IMR-90 (cell line): ENCODE measurements around the gene ARMC3. TPM values are rescaled to one million over a fixed set of nuclear protein-coding genes. Genes with fewer than 3 reads are reported as not detected.

ENCODE experiments used
- ATAC-seq: fragments of 200-7000 bp; cut with Tn5 transposase; 2 replicates; pipeline ENCODE4 v1.9.1; 2020; ENCODE audit warnings: low read depth, mild to moderate bottlenecking, moderate library complexity
- BruUV-seq: library from RNA; stranded (reverse); fragments of 400-500 nt; replicated peaks from 2 replicates; lab custom pipeline; 2021; lab: Mats Ljungman, UMichigan
- CTCF ChIA-PET: fragments of 300-600 bp; formaldehyde crosslinking; extraction: SDS; loops from one replicate; lab custom pipeline; 2021; ENCODE audit warnings: antibody characterized with exemption; lab: Yijun Ruan, JAX
- POLR2A ChIA-PET: fragments of 300-600 bp; sonication (Branson Sonifier 250); formaldehyde crosslinking; loops from one replicate; lab custom pipeline; 2022; ENCODE audit warnings: antibody characterized with exemption; ENCODE audit not compliant: unreplicated experiment; lab: Charles Lee
- DNase-seq: peaks from one replicate; pipeline ENCODE4 v3.0.0; 2013
- H2AFZ ChIP-seq: replicated peaks from 2 replicates; pipeline ENCODE3; 2013; ENCODE audit warnings: low read length, mild to moderate bottlenecking; ENCODE audit not compliant: poor library complexity
- H2AK5ac ChIP-seq: 2 replicates; pipeline ENCODE4 v1.6.1; 2013; ENCODE audit warnings: low read depth, low read length, inconsistent platforms
- H2AK9ac ChIP-seq: replicated peaks from 2 replicates; pipeline ENCODE3; 2013; ENCODE audit warnings: mild to moderate bottlenecking, low read depth, low read length, moderate library complexity; ENCODE audit not compliant: poor library complexity
- H2BK120ac ChIP-seq: 2 replicates; pipeline ENCODE4 v1.6.1; 2013; ENCODE audit warnings: low read depth, low read length, inconsistent platforms
- H2BK15ac ChIP-seq: 3 replicates; pipeline ENCODE4 v1.6.1; 2013; ENCODE audit warnings: low read depth, low read length, inconsistent platforms
- H2BK20ac ChIP-seq: 2 replicates; pipeline ENCODE4 v1.6.1; 2013; ENCODE audit warnings: low read depth, mild to moderate bottlenecking, inconsistent platforms, low read length, moderate library complexity
- H2BK5ac ChIP-seq: 2 replicates; pipeline ENCODE4 v1.6.1; 2013; ENCODE audit warnings: mild to moderate bottlenecking, low read depth, low read length, inconsistent platforms; ENCODE audit not compliant: poor library complexity, severe bottlenecking
- H3K14ac ChIP-seq: replicated peaks from 2 replicates; pipeline ENCODE4 v1.6.1; 2013; ENCODE audit warnings: low read depth, low read length, inconsistent platforms
- H3K18ac ChIP-seq: 2 replicates; pipeline ENCODE4 v1.6.1; 2013; ENCODE audit warnings: low read depth, low read length, control low read depth
- H3K23ac ChIP-seq: 2 replicates; pipeline ENCODE4 v1.6.1; 2013; ENCODE audit warnings: low read depth, low read length, inconsistent platforms
- H3K27ac ChIP-seq: 2 replicates; pipeline ENCODE4 v1.5.1; 2013; ENCODE audit warnings: mild to moderate bottlenecking, control low read depth, low read length; ENCODE audit not compliant: insufficient read depth
- H3K27me3 ChIP-seq: 2 replicates; pipeline ENCODE4 v1.6.1; 2013; ENCODE audit warnings: low read length; ENCODE audit not compliant: control insufficient read depth, insufficient read depth
- H3K36me3 ChIP-seq: 2 replicates; pipeline ENCODE4 v1.6.1; 2013; ENCODE audit warnings: low read length, mixed read lengths; ENCODE audit not compliant: control insufficient read depth, insufficient read depth
- H3K4ac ChIP-seq: 2 replicates; pipeline ENCODE4 v1.6.1; 2013; ENCODE audit warnings: low read depth, low read length, inconsistent platforms
- H3K4me1 ChIP-seq: 2 replicates; pipeline ENCODE4 v1.6.1; 2013; ENCODE audit warnings: low read length, mixed read lengths; ENCODE audit not compliant: control insufficient read depth, insufficient read depth
- H3K4me2 ChIP-seq: 2 replicates; pipeline ENCODE4 v1.6.1; 2013; ENCODE audit warnings: low read depth, mild to moderate bottlenecking, control low read depth, low read length, moderate library complexity
- H3K4me3 ChIP-seq: 2 replicates; pipeline ENCODE4 v1.5.1; 2013; ENCODE audit warnings: low read depth, mild to moderate bottlenecking, control low read depth, low read length, moderate library complexity; ENCODE audit not compliant: insufficient read depth
- H3K56ac ChIP-seq: 2 replicates; pipeline ENCODE4 v1.6.1; 2013; ENCODE audit warnings: low read length, inconsistent platforms; ENCODE audit not compliant: insufficient read depth; ENCODE audit errors: extremely low read depth
- H3K79me1 ChIP-seq, 2 experiments: 2 replicates each; pipeline ENCODE4 v1.6.1; 2013; ENCODE audit warnings: low read length in 2 of 2, inconsistent platforms in 1 of 2, low read depth in 1 of 2
- H3K9ac ChIP-seq: 2 replicates; pipeline ENCODE4 v1.6.1; 2013; ENCODE audit warnings: low read depth, low read length, control low read depth
- H3K9me1 ChIP-seq: 2 replicates; pipeline ENCODE4 v1.6.1; 2013; ENCODE audit warnings: low read length, inconsistent platforms; ENCODE audit not compliant: insufficient read depth
- H3K9me3 ChIP-seq: 2 replicates; pipeline ENCODE4 v1.6.1; 2013; ENCODE audit warnings: low read length; ENCODE audit not compliant: control insufficient read depth, insufficient read depth
- H4K20me1 ChIP-seq: 2 replicates; pipeline ENCODE4 v1.6.1; 2013; ENCODE audit warnings: low read length, inconsistent platforms; ENCODE audit not compliant: insufficient read depth
- H4K5ac ChIP-seq: 2 replicates; pipeline ENCODE4 v1.6.1; 2013; ENCODE audit warnings: mild to moderate bottlenecking, low read depth, low read length, control low read depth
- H4K8ac ChIP-seq, 2 experiments: 2 replicates each; pipeline ENCODE4 v1.6.1; 2013; ENCODE audit warnings: low read depth in 2 of 2, low read length in 2 of 2, control low read depth in 1 of 2, inconsistent platforms in 1 of 2
- H4K91ac ChIP-seq: 2 replicates; pipeline ENCODE4 v1.6.1; 2013; ENCODE audit warnings: low read depth, low read length, inconsistent platforms; ENCODE audit not compliant: insufficient read depth
- BHLHE40 ChIP-seq: fragments of 150-350 bp; IDR thresholded peaks from 2 replicates; pipeline ENCODE4 v1.6.1; 2016; ENCODE audit warnings: mild to moderate bottlenecking, low read depth, low read length
- CEBPB ChIP-seq: IDR thresholded peaks from 2 replicates; pipeline ENCODE4 v1.6.1; 2012; ENCODE audit warnings: low read depth, low read length, improper control_type of control experiment
- CHD1 ChIP-seq: IDR thresholded peaks from 2 replicates; pipeline ENCODE4 v1.6.1; 2012; ENCODE audit warnings: low read depth, low read length, improper control_type of control experiment
- CTCF ChIP-seq: conservative IDR thresholded peaks from 2 replicates; pipeline ENCODE4 v1.5.1; 2012; ENCODE audit warnings: mild to moderate bottlenecking, low read depth, low read length, improper control_type of control experiment
- ELK1 ChIP-seq: fragments of 150-350 bp; IDR thresholded peaks from 2 replicates; pipeline ENCODE4 v1.6.1; 2016; ENCODE audit warnings: low read depth, mild to moderate bottlenecking, low read length, moderate library complexity, borderline replicate concordance
- FOS ChIP-seq: fragments of 150-350 bp; IDR thresholded peaks from 2 replicates; pipeline ENCODE4 v1.6.1; 2016; ENCODE audit warnings: low read depth, low read length
- MAFK ChIP-seq: IDR thresholded peaks from 2 replicates; pipeline ENCODE4 v1.6.1; 2012; ENCODE audit warnings: low read depth, low read length, improper control_type of control experiment
- MAZ ChIP-seq: IDR thresholded peaks from 2 replicates; pipeline ENCODE4 v1.6.1; 2012; ENCODE audit warnings: low read depth, mild to moderate bottlenecking, low read length, improper control_type of control experiment, moderate library complexity, borderline replicate concordance
- MXI1 ChIP-seq: IDR thresholded peaks from 2 replicates; pipeline ENCODE4 v1.6.1; 2012; ENCODE audit warnings: low read depth, mild to moderate bottlenecking, low read length, moderate library complexity, borderline replicate concordance
- NFE2L2 ChIP-seq: fragments of 150-350 bp; IDR thresholded peaks from 2 replicates; pipeline ENCODE4 v1.6.1; 2016; ENCODE audit warnings: low read depth, mild to moderate bottlenecking, low read length
- POLR2A ChIP-seq: IDR thresholded peaks from 2 replicates; pipeline ENCODE4 v1.6.1; 2012; ENCODE audit warnings: mild to moderate bottlenecking, low read depth, low read length
- RAD21 ChIP-seq: IDR thresholded peaks from 2 replicates; pipeline ENCODE4 v1.6.1; 2012; ENCODE audit warnings: low read length, improper control_type of control experiment
- RCOR1 ChIP-seq: IDR thresholded peaks from 2 replicates; pipeline ENCODE4 v1.6.1; 2012; ENCODE audit warnings: mild to moderate bottlenecking, low read length, improper control_type of control experiment; ENCODE audit not compliant: insufficient replicate concordance
- RFX5 ChIP-seq: IDR thresholded peaks from 2 replicates; pipeline ENCODE4 v1.8.0; 2012; ENCODE audit warnings: low read depth, mild to moderate bottlenecking, low read length, moderate library complexity
- SMC3 ChIP-seq: fragments of 150-350 bp; IDR thresholded peaks from 2 replicates; pipeline ENCODE4 v1.6.1; 2016; ENCODE audit warnings: low read depth, mild to moderate bottlenecking, antibody characterized with exemption, low read length, moderate library complexity
- USF2 ChIP-seq: fragments of 150-350 bp; IDR thresholded peaks from 2 replicates; pipeline ENCODE4 v1.6.1; 2017; ENCODE audit warnings: mild to moderate bottlenecking, antibody characterized with exemption, low read length, low read depth
- WGBS, 2 experiments: methylation state at CpG; one replicate each; pipeline versions ENCODE4 v1.1.5 to v1.1.7; 2013; ENCODE audit warnings: missing lambda C conversion rate in 2 of 2; ENCODE audit not compliant: insufficient read length in 1 of 2; ENCODE audit errors: extremely low coverage in 2 of 2; 5-methylcytosine and 5-hydroxymethylcytosine counted together
- dilution Hi-C: fragments of 300-500 bp; cut with HindIII; formaldehyde crosslinking; loops from one replicate; pipeline ENCODE4 v1.14.3; 2018; ENCODE audit warnings: low sequenced_read_pairs; ENCODE audit not compliant: unreplicated experiment
- in situ Hi-C: fragments of 300-500 bp; cut with MboI; formaldehyde crosslinking; loops from 3 replicates; pipeline ENCODE4 v1.14.3; 2019; ENCODE audit warnings: low sequenced_read_pairs, inconsistent platforms, mixed read lengths
- intact Hi-C: fragments of 100-400 bp; cut with micrococcal nuclease; formaldehyde crosslinking; loops from 2 replicates; pipeline ENCODE4 v1.10.0; 2022
- polyA plus RNA-seq, 3 experiments: library from polyadenylated mRNA; depleted of rRNA; stranded (reverse); fragments of >200 nt; gene quantifications; 2 replicates each; pipeline ENCODE4 v1.2.3, GENCODE V29; 2012; ENCODE audit warnings: low replicate concordance in 1 of 3
- total RNA-seq: library from RNA; depleted of rRNA; stranded (reverse); fragments of >200 nt; gene quantifications from 2 replicates; pipeline ENCODE4 v1.2.3, GENCODE V29; 2012

ARMC3 gene
- total and polyA plus RNA-seq, 2 of the 4 experiments (the other 2 are of a cell fraction), result not detected

GRCh38 chr10:22911067-22911466, 16.8 kb upstream of the ARMC3 start:
- no peaks in the 10 kb centered on the region for H4K20me1 ChIP-seq
- no peak overlapping the region for H2BK120ac ChIP-seq
- dilution Hi-C loops, result no loop called here
- DNase-seq (no peak), ATAC-seq (no peak)
- no peak overlapping the region for H2BK15ac ChIP-seq
- no peak overlapping the region for H2AFZ ChIP-seq
- ChIA-PET POLR2A (no interaction called here), CTCF (no interaction called here)
- no peak overlapping the region for H3K9ac ChIP-seq
- no peaks in the 10 kb centered on the region for H3K4me1 ChIP-seq
- intact Hi-C loops, result no loop called here
- H3K14ac ChIP-seq, result no peak overlapping the region
- no peak for TF ChIP-seq CEBPB
- TF ChIP-seq FOS, result no peak
- no peak for TF ChIP-seq USF2
- TF ChIP-seq CTCF, result no peak
- no peak for TF ChIP-seq MAFK
- no peak for TF ChIP-seq CHD1
- TF ChIP-seq SMC3, result no peak
- no peak for TF ChIP-seq RFX5
- no peak for TF ChIP-seq ELK1
- no peak for TF ChIP-seq NFE2L2
- TF ChIP-seq RCOR1, result no peak
- no peak for TF ChIP-seq MAZ
- TF ChIP-seq BHLHE40, result no peak
- no peak for TF ChIP-seq RAD21
- no peak for TF ChIP-seq POLR2A
- no peak for TF ChIP-seq MXI1
- H3K56ac ChIP-seq, result no peak overlapping the region
- H3K23ac ChIP-seq, result no peak overlapping the region
- no peak overlapping the region for H3K4me2 ChIP-seq
- H3K4ac ChIP-seq, result no peak overlapping the region
- H4K5ac ChIP-seq, result no peak overlapping the region
- H3K36me3 ChIP-seq, result no peaks in the 10 kb centered on the region
- H3K9me1 ChIP-seq, result no peaks in the 10 kb centered on the region
- no peak overlapping the region for H4K91ac ChIP-seq
- H3K18ac ChIP-seq, result no peak overlapping the region
- H3K79me1 ChIP-seq, result no peaks in the 10 kb centered on the region
- H2AK5ac ChIP-seq, result no peak overlapping the region
- no peak overlapping the region for H2AK9ac ChIP-seq
- no peak overlapping the region for H3K27ac ChIP-seq
- no peaks in the 10 kb centered on the region for H3K27me3 ChIP-seq
- in situ Hi-C loops, result no loop called here
- H3K9me3 ChIP-seq, result no peaks in the 10 kb centered on the region
- no peak overlapping the region for H3K4me3 ChIP-seq
- no CpG with 5 or more reads among the region's 1 CpG for WGBS, 2 experiments
- no peak overlapping the region for H2BK20ac ChIP-seq
- no TSS peak for BruUV-seq
- H2BK5ac ChIP-seq, result no peak overlapping the region
- no peak overlapping the region for H4K8ac ChIP-seq
